ENCODE measurements around the gene FBXW10B.
"Not testable (repeated sequence)": the region's sequence is repeated elsewhere in the genome, so short reads cannot be mapped to it uniquely, and the experiment has no call there.

FBXW10B gene

DNA sequence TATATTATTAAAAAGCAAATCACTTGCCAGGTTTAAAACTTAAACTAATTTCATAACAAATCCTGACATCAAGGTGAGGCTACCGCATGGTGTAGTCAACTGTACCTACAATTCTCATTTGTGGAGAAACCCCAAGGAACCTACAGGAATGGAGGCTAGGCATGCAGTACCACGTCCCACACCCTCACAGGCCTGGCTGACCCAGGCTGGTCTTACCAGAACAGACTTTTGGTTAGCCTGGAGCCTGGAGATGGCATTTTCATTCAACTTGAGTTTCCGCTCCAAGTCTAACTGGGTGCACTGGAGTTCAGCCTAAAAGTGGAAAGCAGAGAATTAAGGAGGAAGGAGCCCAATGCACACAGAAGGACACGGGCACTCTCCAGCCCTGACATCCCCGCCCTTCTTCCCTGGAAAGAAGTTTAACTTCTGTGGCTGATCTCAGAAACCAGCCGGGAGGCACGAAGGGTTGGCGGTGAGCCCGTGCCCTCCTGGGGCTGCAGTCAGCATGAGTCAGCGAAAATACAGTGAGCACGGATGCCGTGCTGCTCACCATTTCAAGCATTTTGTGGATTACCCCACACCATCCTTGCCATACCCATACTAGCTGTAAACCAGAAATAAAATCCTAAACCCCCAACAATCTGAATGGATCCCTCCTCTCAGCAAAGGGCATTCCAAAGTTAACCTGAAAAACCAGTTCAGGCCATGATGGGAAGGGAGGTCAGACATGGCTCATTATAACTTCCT lies 23.2 kb upstream of the FBXW10B start:
- not testable (repeated sequence) for H3K4me3 ChIP-seq (ENCODE audit: low read depth, low read length)

DNA sequence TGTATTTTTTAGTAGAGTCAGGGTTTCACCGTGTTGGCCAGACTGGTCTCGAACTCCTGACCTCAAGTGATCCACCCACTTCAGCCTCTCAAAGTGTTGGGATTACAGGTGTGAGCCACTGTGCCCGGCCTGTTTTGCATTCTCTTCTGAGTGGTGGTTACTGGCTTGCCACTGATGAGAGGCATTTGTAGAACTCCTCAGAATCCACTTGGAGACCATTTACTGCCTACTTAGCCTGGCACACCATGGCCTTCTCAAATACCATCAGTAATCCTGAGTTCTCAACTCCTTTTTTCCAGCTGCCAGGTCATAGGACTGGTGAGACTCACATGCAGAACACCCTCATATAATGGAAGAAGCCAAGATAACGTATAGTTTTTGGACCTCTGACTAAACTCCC lies 22.5 kb upstream of the FBXW10B start:
- not testable (repeated sequence) for H3K4me3 ChIP-seq (ENCODE audit: low read depth, low read length)

DNA sequence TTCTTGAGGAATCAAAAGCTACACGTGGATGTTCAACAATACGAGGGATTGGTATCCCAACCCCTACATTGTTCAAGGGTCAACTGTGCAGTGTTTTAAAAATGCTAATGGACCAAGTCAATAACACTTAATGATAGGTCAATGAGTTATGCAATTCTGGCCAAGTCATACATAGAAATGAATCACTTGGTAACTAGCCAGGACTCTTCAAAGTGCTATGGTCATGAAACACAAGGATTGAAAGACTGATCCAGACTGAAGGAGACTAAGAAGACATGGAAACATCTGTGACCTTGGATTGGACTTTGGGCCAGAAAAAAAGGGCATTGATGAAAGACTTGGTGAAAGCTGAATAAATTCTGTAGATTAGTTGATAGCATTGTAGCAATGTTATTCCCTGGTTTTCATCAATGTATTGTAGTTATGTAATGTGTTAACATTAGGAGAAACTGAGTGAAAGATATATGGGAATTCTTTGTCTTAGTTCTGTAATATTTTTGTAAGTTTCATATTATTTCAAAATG lies 11.5 kb upstream of the FBXW10B start:
- H3K4me3 ChIP-seq (ENCODE audit: low read depth, low read length), result not testable (repeated sequence)

DNA sequence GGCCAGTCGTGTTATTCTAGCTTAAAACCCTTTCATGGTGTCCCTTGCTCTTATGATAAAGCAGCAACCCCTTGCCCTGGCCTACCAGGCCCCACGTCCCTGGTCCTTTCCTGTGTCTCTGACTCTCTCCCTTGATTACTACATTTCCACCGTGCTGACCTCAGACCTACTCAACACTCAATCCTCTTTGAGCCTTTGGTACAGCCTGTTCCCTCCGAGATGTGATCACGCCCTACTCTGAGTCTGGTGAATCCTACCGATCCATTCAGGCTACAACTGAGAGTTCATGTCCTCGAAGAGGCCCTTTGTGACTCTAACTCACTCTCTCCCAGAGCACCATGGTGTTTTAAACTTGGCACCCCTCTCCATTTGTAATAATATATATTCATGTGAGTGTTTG lies 10.5 kb upstream of the FBXW10B start:
- not testable (repeated sequence) for H3K4me3 ChIP-seq (ENCODE audit: low read depth, low read length)

DNA sequence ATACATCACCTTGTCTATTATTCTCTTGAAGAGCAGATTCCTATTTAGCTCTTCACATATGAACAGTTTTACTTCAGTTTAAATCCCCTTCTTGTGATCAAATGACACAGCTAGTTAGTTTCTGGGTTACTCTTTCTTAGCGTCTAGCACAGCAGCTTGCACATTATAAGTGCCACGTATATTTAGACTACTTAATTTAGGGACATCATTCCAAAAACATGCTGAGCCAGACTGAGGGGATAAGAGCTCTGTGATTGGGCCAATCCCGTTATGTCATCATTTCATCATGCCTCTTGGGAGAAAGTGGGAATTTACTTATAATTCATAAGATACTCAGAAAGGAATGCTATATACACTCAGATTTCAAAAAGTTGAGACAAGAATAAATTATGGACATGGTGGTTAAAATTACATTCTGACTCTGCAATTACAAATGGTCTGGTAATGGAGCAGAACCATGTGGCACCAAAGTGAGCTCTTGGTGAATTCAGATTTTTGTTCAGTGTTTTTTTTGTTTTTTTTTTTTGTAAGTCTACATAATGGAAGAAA lies 4.2 kb upstream of the FBXW10B start:
- H3K4me3 ChIP-seq (ENCODE audit: low read depth, low read length), result not testable (repeated sequence)

DNA sequence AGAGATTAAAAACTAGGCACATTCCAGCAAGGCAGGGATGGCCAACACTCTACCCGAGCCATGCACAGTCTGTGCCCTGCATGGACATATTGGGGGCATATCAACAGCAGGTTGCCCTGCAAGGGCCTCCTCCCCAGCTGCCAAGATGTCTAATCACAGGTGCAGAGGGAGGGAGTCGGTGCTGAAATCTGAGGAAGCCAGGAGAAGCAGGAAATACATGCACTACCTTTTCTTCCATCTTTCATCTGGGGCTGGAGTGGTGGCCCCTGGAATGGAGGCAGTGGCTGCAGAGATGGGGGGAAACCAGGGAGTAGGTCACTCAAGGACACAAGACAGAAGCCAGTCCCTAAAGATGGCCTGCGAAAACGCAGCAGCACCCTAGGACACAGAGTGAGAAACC lies 3.8 kb upstream of the FBXW10B start:
- H3K4me3 ChIP-seq (ENCODE audit: low read depth, low read length), result not testable (repeated sequence)

DNA sequence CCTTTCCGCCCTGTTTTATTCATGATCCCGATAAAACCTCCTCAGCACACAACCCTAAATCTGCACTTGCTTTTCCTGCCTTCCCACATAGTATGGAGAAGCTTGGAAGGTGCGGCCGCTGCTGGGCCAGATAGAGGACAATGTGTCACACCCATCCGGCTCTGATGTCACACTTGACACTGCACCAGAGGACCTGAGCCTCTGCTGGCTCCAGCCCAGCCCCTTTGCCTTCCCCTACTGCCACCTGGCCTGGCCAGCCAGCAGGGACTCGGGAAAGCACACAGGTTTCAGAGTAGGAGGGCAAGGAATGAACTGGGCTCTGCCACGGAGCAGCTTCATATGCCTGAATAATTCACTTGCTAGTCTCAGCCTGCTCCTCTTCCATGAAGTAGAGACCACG lies 2.6 kb upstream of the FBXW10B start:
- not testable (repeated sequence) for H3K4me3 ChIP-seq (ENCODE audit: low read depth, low read length)

DNA sequence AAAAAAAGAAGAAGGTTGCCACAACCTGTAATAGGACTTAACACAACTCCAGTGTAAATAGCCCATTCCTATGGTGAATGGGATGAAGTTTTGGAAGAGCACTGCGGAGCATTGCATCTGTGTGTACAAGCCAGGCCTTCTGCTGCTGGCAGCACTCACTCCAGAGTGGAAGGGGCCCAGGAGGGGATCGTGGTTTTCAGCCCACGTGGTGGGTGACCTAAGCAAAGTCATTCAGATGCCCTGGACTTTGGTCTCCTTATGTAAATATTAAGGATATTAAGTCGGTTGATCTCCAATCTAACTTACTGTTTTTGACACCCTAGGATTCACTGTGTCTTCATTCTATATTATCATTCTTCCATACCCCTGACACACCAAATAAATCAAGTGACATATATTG lies 2.7 kb downstream of the FBXW10B start:
- not testable (repeated sequence) for H3K4me3 ChIP-seq (ENCODE audit: low read depth, low read length)

DNA sequence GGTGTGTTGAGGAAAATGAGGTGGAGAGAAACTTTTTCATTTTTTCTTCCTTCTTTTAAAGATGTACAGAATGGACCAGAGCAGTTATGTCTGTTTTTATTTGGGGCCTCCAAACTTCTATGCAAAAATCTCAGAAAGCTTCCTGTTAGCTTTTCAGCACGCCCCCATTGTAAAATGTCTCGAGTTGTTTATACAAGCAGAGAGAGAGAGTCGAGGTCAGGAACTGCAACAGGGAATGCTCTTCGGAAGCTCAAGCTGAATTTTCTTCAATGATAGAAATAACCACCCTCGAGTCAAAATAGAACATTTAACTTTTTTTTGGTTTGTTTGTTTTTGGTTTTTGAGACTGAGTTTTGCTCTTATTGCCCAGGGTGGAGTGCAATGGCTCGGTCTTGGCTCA lies 3.7 kb downstream of the FBXW10B start:
- H3K4me3 ChIP-seq (ENCODE audit: low read depth, low read length), result not testable (repeated sequence)

DNA sequence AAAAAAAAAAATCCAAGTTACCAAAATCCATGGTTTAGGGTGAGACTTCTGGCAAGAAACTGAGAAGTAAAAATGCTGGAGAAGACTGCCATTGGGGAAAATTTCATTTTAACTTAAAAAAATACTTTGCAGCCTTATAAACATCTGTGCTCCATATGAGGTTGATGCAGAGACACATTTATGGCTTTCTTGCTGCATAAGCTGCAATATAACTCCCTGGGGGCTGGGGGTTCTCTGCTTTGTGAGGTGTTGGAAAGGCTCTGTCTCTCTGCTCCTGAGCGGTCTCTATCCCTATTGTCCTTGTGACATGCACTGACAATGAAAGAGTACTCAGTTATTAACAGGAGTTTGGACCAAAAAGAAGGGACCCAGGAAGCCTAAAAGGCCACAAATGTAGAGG lies 6.4 kb downstream of the FBXW10B start:
- not testable (repeated sequence) for H3K4me3 ChIP-seq (ENCODE audit: low read depth, low read length)

DNA sequence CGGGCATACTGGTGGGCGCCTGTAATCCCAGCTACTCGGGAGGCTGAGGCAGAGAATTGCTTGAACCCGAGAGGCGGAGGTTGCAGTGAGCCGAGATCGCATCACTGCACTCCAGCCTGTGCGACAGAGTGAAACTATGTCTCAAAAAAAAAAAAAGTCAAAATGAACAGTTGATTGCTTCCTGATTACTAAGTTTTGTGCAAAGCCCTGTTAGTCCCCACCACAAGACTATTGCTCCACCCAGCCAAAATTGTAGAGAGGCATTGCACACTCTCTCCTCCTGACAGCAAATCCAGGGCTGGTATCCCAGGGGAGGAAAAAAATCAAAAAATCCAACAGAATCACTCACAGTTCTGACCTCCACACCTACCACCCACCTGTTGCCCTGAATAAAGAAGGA lies 26.5 kb downstream of the FBXW10B start:
- not testable (repeated sequence) for H3K4me3 ChIP-seq (ENCODE audit: low read depth, low read length)

DNA sequence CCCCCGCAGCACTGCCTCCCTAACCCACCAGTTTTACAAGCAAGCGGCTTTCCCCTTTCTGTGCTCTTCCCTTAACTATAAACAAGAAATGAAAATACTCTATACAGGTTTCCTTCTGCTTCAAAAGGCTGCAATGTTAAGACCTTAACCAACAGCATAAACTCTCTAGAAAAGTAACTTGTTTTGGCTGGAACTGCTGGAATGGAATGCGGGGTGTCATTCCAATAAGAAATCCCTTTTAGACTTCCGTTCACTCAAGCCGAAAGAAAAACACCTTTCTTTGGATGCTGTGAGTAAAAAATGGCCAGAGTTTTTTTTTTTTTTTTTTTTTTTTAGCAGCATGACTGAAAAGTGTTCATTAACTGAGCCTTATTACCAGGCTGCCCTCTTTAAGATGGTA lies 27.5 kb downstream of the FBXW10B start:
- H3K4me3 ChIP-seq (ENCODE audit: low read depth, low read length), result not testable (repeated sequence)

DNA sequence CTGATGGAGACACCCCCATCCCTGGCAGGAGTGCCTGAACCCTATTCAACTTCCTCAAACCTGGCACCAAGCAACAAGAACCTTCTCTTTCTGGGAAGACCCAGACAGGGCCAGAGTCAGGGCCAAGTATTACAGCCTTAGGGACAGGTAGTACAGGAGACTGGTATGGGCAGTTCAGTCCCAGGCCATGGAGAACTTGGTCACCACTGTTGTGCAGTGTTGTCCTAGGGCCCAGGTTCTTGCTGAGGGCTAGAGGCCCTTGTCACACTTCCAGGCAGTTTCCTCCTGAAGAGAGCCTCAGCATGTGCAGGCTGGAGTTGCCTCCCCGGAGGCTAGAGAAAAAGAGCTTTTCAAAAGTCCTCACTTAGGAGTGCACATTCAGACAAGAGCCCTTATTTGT lies 28.7 kb downstream of the FBXW10B start:
- not testable (repeated sequence) for H3K4me3 ChIP-seq (ENCODE audit: low read depth, low read length)

DNA sequence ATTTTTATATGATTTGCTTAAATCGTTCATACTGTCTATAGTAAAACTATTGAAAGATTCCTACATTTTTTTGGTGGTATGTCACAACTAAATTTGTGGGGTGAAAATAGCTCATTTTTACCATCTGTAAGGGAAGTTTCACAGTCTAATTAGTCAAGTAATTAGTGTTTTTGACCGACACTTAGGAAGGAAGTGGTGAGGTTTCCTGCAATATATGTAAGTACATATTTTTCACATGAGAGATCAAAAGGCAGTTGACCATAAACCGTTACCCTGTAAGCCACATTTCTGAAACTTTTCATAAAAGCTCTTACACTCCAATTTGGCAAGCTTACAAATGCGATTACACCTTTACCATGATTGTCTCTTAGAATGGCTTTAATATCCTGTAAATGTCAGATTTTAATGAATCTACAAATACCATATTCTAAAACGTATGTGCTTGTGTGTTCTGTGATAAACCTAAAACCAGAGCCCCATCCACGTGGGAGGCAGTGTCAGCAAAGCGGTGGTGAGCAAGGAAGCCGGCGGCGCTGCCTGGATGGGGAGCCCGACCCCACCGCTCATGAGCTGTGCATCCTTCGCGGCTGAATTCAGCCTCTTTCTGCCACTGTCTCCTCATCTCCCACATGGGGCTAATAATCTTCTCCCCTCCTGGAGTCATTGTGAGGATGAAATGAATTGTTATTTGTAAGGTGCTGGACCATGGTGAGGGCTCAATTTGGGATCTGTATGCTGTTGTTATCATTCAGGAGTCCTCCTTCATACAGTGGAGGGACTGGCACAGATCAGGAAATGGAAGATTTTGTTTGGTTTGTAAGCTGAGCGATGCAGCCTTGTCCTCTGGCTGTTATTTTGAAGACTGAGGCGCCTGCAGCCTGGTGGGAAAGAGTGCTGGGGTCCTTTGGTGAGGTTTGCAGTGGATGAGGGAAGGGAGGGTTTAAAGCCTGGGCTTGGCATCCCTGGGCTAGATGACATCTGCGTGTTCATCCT lies 29.7 kb downstream of the FBXW10B start:
- H3K4me3 ChIP-seq (ENCODE audit: low read depth, low read length), result not testable (repeated sequence)

DNA sequence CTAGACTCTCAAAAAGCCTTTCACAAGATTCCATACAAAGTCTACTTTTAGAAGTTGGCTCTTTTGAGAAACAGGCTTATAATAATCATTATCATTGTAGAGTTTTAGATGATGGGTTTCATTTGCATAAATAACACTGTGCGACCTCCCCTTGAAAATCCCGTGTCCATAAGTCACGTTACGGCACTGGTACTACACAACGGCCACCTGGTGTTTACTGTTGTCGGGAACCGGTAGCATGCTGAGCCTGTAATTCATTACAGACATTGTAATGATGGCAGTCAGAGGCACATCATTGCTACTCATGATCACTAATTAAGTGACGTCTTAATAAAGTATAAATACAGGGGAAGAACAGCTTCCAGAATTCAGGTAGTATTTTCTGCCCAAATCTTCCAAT lies 31.5 kb downstream of the FBXW10B start:
- H3K4me3 ChIP-seq (ENCODE audit: low read depth, low read length), result not testable (repeated sequence)

DNA sequence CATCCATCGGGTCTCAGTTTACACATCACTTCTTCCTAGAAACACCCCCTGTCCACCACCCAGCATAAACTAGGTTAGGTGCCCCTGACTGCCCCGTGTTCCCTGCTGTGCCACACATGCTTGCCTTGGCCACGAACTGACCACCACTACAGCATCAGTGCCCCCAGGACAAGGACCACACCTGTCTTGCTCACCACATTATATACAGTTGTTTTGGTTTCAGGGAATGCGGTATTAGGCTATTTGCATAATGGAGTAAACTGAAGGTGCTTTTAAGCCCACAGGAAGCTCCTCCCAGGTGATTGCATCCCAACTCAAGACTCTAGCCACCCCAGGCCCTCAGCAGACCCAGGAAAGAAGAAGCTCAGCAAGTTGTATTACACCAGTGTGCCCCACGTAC lies 36.2 kb downstream of the FBXW10B start:
- H3K4me3 ChIP-seq (ENCODE audit: low read depth, low read length), result not testable (repeated sequence)

DNA sequence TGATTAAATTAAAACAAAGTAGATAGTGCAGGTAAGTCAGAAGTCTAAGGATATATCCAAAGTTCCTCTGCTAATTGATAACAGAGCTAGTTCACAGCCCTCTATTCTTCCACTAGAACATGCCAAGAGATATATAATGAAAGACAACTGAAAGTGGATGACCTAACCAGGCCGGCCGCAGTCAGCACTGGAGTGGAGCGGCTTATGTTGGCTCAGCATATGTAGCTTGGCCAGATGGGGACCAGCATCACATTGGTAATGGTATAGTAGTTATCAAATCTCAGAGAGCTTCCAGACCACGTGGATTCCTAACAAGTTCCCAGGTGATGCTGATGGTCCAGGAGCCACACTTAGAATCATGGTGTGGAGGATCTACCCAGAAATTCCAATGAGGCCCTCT lies 38.0 kb downstream of the FBXW10B start:
- H3K4me3 ChIP-seq (ENCODE audit: low read depth, low read length), result not testable (repeated sequence)

DNA sequence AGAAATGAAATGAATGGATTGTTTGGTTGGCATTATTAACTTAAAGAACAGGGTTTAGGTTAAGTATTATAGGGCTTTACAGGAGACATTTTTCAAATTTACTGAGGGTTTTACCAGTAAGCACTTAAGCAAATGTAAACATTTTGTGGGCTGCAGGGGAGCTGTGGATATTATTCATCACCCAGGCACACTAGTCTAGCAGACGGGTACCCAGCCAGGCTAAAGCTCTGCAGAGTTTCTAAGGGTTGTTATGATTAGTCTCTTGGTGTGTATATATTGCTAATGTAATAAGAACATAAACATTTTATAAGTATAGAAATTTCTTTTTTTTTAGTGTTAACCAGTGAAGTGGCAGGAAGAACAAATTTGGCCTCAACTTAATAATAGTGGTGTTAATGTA lies 42.7 kb downstream of the FBXW10B start:
- not testable (repeated sequence) for H3K4me3 ChIP-seq (ENCODE audit: low read depth, low read length)

DNA sequence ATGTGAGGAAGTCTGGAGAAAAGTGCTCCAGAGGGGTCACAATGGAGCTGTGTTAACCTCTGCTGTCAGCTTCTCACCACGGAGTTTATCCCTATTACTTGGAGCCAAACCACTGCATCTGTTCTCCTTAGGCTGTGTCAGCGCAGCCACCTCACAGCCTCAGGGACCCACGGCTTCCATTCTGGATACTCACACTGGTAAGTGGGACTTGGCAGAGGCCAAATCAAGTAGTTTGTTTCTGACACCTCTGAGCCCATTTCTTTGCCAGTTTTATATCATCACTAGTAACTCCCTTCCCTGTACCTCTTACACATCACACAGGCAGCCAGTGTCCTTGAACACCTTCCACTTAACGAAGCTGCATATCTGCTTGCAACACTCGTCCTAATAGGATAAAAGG lies 44.8 kb downstream of the FBXW10B start:
- not testable (repeated sequence) for H3K4me3 ChIP-seq (ENCODE audit: low read depth, low read length)

DNA sequence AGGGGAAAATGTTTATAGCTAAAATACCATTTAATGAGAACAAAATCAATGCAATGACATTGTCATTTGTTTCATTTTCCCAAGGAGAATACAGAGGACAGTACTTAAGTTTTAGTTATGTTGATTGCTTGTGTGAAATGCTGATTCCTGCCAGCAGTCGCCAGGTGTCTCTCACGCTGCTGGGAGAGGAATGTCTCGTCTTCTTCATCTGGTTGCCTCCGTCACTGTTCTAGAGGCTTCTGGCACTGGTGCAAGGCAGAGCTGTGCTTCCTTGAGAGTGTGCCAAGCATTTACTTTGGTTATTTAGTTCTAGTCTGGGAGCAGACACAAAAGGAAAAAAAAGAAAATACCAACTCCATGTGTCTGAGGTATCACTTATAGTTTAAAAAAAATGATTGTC lies 45.6 kb downstream of the FBXW10B start:
- H3K4me3 ChIP-seq (ENCODE audit: low read depth, low read length), result not testable (repeated sequence)

All from iPS-11a (cell line).